Skeletal muscle tissue (tissue), 4 donors: ENCODE results near the gene CMBL. TPM values are rescaled to one million over a fixed set of nuclear protein-coding genes. Genes with fewer than 3 reads are reported as not detected.

Experiments
- H3K27ac ChIP-seq: one replicate; pipeline ENCODE4 v1.7.0; 2013; ENCODE audit warnings: mild to moderate bottlenecking, low read depth, low read length, inconsistent platforms
- H3K27me3 ChIP-seq, 3 donors: one replicate each; pipeline ENCODE4 v1.7.0; 2013; ENCODE audit warnings: low read length in 3 of 3; ENCODE audit not compliant: control insufficient read depth in 3 of 3, insufficient read depth in 3 of 3
- H3K36me3 ChIP-seq, 3 donors: one replicate each; pipeline ENCODE4 v1.7.0; 2013; ENCODE audit warnings: low read length in 3 of 3; ENCODE audit not compliant: control insufficient read depth in 3 of 3, insufficient read depth in 3 of 3
- H3K4me1 ChIP-seq, 3 donors: one replicate each; pipeline ENCODE4 v1.7.0; 2013; ENCODE audit warnings: low read length in 3 of 3, mild to moderate bottlenecking in 3 of 3; ENCODE audit not compliant: control insufficient read depth in 3 of 3, insufficient read depth in 3 of 3
- H3K4me3 ChIP-seq, 3 donors: one replicate each; pipeline ENCODE4 v1.7.0; 2013; ENCODE audit warnings: low read length in 3 of 3
- H3K9ac ChIP-seq, 3 donors: one replicate each; pipeline ENCODE4 v1.7.0; 2013; ENCODE audit warnings: low read length in 3 of 3, mild to moderate bottlenecking in 3 of 3, moderate library complexity in 2 of 3, low read depth in 1 of 3
- H3K9me3 ChIP-seq, 3 donors: one replicate each; pipeline ENCODE4 v1.7.0; 2013; ENCODE audit warnings: low read length in 3 of 3; ENCODE audit not compliant: control insufficient read depth in 3 of 3
- total RNA-seq: library from RNA; depleted of rRNA; stranded (reverse); fragments of >200 nt; gene quantifications from one replicate; pipeline ENCODE4 v1.2.3, GENCODE V29; 2014
- donor health status: Osteomylitis.

CMBL gene
- total RNA-seq, 1 donor from 2014 or later: 34.4 TPM

DNA sequence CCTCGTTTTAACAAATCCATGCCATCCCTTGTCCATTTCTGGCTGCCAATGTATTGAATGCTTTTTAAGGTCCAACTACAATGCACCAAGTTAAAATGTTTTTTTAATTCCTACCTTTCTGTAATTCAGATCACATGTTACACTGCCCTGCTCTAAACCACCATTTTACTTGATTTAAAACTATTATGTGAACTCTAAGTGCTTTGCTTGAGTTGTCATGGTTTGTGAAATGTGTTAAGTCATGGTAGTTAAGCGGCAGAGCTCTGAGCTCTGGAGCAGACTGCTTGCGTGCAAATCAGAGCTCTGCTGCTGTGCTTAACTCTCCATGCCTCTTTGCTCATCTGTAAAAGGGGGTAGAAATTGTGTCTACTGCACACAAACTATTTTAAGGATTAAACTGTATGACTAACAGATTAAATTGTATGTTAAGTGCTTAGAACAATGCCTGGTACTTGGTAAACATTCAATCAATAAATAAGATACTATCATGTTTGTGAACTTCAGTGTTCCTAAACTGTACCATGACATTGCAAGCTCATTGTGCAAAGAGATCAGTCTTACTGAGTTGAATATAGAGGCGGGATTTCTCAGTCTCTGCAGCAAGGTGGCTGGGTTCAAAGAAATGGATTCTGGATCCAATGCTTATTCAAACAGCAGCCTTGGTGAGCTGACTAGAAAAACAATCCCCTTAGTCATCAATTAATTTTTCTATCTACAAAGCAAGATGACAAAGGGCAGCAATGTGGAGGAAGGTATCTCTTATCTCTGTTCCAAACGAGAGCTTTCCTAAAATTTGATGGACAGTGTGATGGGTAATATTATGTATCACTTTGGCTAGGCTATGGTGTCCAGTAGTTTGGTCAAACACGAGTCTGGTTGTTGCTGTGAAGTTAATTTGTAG, 16.1 kb upstream of the CMBL start:
- Histone ChIP-seq H3K4me3 (no peak overlapping the region), H3K27ac (peak overlapping the region; percentile 52), H3K9me3 (no peaks in the 10 kb centered on the region), H3K9ac (no peak overlapping the region), H3K36me3 (no peaks in the 10 kb centered on the region), H3K4me1 (peaks cover 13 to 30% (median 20%) of the 10 kb centered on the region in 3 donors), H3K27me3 (no peaks in the 10 kb centered on the region)

DNA sequence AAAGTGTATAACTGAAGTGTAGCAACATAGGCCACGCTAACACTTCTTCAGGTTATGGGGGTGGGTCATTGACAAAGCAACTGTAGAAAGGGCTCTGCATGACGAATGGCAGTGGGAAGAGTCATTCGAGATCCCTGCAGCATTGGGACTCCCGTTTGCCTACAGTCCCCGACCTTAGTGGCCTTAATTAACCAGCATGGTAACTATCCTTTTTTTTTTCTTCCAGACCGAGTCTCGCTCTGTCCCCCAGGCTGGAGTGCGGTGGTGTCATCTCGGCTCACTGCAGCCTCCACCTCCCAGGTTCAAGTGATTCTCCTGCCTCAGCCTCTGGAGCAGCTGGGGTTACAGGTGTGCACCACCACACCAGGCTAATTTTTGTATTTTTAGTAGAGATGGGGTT, 14.2 kb upstream of the CMBL start:
- Histone ChIP-seq H3K27me3 (no peaks in the 10 kb centered on the region), H3K36me3 (no peaks in the 10 kb centered on the region), H3K4me3 (no peak overlapping the region), H3K9ac (no peak overlapping the region), H3K4me1 (peaks cover 22 to 37% (median 28%) of the 10 kb centered on the region in 3 donors), H3K9me3 (no peaks in the 10 kb centered on the region), H3K27ac (no peak overlapping the region)

DNA sequence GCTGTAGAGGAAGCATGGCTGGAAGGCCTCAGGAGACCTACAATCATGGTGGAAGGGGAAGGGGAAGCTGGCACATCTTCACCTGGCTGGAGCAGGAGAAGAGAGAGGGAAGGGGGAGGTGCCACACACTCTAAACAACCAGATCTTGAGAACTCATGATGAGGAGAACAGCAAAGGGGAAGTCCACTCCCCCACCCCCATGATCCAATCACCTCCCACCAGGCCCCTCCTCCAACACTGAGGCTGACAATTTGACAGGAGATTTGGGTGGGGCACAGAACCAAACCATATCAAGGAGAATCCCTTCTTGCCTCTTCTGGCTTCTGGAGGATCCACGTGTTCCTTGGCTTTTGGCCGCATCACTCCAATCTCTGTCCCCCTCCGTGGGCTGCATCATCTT, 13.1 kb upstream of the CMBL start:
- no peak overlapping the region for H3K27ac ChIP-seq
- H3K4me3 ChIP-seq: no peak overlapping the region
- no peaks in the 10 kb centered on the region for H3K9me3 ChIP-seq
- peaks cover 22 to 45% (median 28%) of the 10 kb centered on the region in 3 donors for H3K4me1 ChIP-seq
- no peaks in the 10 kb centered on the region for H3K27me3 ChIP-seq
- no peak overlapping the region for H3K9ac ChIP-seq
- no peaks in the 10 kb centered on the region for H3K36me3 ChIP-seq

DNA sequence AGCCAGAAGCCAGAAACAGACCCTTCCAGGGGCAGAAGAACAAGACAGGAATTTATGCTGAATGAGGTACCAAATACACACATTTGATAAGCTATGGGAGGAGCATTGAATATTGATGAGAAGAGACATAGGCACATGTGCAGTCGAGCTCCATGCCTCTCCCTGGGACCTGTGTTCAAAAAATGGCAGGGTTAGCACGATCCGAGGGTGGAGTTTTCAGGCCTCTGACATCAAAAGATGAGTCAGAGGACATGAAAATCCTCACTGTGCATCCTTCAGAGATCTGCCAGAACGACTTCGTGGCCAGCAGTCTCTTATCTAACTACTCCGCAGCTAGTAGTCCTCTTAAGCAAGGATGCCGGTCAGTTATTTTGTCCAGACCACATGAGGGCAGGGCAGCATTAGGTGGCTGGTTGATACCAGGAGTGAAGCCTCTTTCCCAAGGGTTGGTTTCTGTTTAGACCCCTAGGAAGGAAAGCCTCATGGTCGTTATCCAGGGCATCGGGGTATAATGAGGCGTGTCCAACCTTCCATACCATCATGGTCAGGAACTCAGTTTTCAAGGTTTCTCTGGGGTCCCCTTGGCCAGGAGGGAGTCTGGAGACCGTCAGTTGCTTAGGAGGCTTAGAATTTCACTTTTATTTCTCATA, 11.6 kb upstream of the CMBL start:
- Histone ChIP-seq H3K4me3 (no peak overlapping the region), H3K27ac (peak overlapping the region; percentile 78), H3K27me3 (no peaks in the 10 kb centered on the region), H3K9me3 (no peaks in the 10 kb centered on the region), H3K36me3 (no peaks in the 10 kb centered on the region), H3K9ac (peak overlapping the region in 1 of 3 donors; percentile 10), H3K4me1 (peaks cover 24 to 50% (median 31%) of the 10 kb centered on the region in 3 donors)

GRCh38 chr5:10317825-10318682, 10.4 kb upstream of the CMBL start:
- Histone ChIP-seq H3K27me3 (no peaks in the 10 kb centered on the region), H3K9ac (no peak overlapping the region), H3K27ac (peak overlapping the region; percentile 78), H3K9me3 (no peaks in the 10 kb centered on the region), H3K36me3 (no peaks in the 10 kb centered on the region), H3K4me1 (peaks cover 23 to 48% (median 31%) of the 10 kb centered on the region in 3 donors), H3K4me3 (no peak overlapping the region)

DNA sequence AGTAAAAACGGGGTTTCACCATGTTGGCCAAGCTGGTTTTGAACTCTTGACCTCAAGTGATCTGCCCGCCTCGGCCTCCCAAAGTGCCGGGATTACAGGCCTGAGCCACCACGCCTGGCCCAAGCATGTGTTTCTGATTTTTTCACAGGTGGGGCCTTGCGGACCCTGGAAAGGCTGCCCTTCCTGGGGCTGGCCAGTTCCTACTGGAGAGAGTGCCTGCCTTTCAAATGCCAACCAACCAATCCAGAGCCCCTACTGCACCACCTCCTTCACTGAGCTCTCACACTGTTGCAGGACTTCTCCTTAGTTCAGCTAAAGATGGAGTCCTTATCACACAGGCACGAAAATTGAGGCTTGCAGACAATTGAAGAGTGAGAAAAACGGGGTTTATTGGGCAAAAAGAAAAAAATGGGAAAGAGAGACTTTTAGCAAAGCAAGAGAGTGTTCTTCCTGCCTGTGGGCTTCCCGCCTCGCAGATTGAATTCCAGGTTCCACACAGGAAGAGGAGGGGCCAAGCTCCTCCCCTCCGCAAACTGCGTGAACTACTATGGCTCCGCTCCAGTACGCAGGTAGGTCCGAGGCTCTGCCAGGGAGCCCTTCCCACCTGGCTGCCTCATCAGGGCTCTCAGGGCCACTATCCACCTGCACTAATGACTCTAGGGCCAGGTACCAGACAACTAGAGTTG, 8.3 kb upstream of the CMBL start:
- no peaks in the 10 kb centered on the region for H3K27me3 ChIP-seq
- H3K9ac ChIP-seq: no peak overlapping the region
- H3K9me3 ChIP-seq: no peaks in the 10 kb centered on the region
- H3K36me3 ChIP-seq: no peaks in the 10 kb centered on the region
- H3K4me1 ChIP-seq: peaks cover 28 to 65% (median 36%) of the 10 kb centered on the region in 3 donors
- H3K4me3 ChIP-seq: no peak overlapping the region
- H3K27ac ChIP-seq: peak overlapping the region; percentile 50

DNA sequence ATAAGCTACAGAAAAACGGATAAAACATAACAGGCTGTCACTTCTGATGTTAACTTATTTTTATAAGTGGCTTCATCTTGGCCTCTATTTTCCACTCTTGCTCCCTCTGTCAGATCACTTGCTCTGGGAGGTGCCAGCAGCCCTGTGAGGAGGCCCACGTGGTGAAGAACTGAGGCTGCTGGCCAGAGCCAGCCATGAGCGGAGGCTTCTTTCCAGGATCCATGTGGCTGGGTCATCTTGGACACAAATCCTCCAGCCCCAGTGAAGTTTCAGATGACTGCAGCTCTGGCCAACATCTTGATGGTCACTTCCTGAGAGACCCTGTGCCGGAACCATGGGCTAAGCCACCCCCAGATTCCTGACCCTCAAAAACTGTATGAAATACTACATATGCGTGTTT, 7.5 kb upstream of the CMBL start:
- H3K36me3 ChIP-seq: no peaks in the 10 kb centered on the region
- peak overlapping the region; percentile 50 for H3K27ac ChIP-seq
- peaks cover 32 to 67% (median 41%) of the 10 kb centered on the region in 3 donors for H3K4me1 ChIP-seq
- H3K4me3 ChIP-seq: no peak overlapping the region
- H3K9me3 ChIP-seq: no peaks in the 10 kb centered on the region
- no peaks in the 10 kb centered on the region for H3K27me3 ChIP-seq
- H3K9ac ChIP-seq: peak overlapping the region in 1 of 3 donors; percentile 57

DNA sequence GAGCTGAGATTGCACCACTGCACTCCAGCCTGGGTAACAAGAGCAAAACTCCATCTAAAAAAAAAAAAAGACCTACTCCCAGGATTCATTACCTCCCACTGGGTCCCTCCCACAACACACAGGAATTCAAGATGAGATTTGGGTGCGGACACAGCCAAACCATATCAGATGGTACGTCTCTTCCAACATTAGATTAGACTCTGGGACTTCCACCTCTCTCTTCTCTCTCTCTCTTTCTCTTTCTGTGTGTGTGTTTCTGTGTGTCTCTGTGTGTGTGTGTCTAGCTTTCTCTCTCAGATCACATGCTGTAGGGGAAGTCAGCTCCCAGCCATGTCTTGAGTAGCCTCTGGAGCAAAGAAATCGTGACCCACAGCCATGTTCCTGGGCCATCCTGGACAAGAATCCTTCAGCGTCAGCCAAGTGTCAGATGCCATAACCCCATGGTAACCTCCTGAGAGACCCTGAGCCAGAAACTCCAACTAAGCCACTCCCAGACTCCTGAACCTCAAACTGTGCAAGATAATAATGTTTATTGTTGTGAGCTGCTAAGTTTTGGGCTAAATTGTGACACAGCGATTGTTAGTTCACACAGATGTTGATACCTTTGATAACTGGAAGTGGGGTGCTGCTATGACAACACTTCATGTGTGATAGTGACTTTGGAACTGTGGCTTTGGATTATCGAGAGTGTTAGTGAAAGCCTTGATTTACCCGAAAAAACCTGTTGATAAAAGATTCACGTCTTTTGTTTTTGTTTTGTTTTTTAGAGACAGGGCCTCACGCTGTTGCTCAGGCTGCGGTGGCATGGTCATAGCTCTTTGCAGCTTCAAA, 4.1 kb upstream of the CMBL start:
- H3K27me3 ChIP-seq: no peaks in the 10 kb centered on the region
- no peaks in the 10 kb centered on the region for H3K36me3 ChIP-seq
- no peaks in the 10 kb centered on the region for H3K9me3 ChIP-seq
- no peak overlapping the region for H3K9ac ChIP-seq
- peak overlapping the region; percentile 9 for H3K27ac ChIP-seq
- peaks cover 25 to 54% (median 30%) of the 10 kb centered on the region in 3 donors for H3K4me1 ChIP-seq
- H3K4me3 ChIP-seq: no peak overlapping the region
